Kidney epithelial cell (primary cell): ENCODE data around the gene CA5B. TPM values are rescaled to one million over a fixed set of nuclear protein-coding genes. Genes with fewer than 3 reads are reported as not detected.
"Not testable (repeated sequence)": the region's sequence is repeated elsewhere in the genome, so short reads cannot be mapped to it uniquely, and the experiment has no call there.

Source experiments
- DNase-seq: peaks from one replicate; pipeline ENCODE4 v3.0.0-alpha.2; 2010; ENCODE audit warnings: low read depth
- H3K27me3 ChIP-seq: 2 replicates; pipeline ENCODE4 v1.6.0; 2011; ENCODE audit warnings: low read length; ENCODE audit not compliant: control insufficient read depth, insufficient read depth
- H3K36me3 ChIP-seq: 2 replicates; pipeline ENCODE4 v1.5.1; 2011; ENCODE audit warnings: low read length; ENCODE audit not compliant: control insufficient read depth, insufficient read depth
- H3K4me3 ChIP-seq: 2 replicates; pipeline ENCODE4 v1.5.1; 2011; ENCODE audit warnings: low read depth, mild to moderate bottlenecking, control low read depth, low read length
- CTCF ChIP-seq: IDR thresholded peaks from 2 replicates; pipeline ENCODE4 v1.5.1; 2011; ENCODE audit warnings: mild to moderate bottlenecking, moderate library complexity, low read length, control low read depth, inconsistent platforms; ENCODE audit not compliant: insufficient read depth, poor library complexity, severe bottlenecking
- total RNA-seq: library from RNA; depleted of rRNA; stranded (reverse); fragments of >200 nt; gene quantifications from 2 replicates; pipeline ENCODE4 v1.2.3, GENCODE V29; 2015

CA5B gene
- total RNA-seq, 1 donor from 2014 or later, result 6.1 TPM

- no peak for TF ChIP-seq CTCF
- Histone ChIP-seq H3K4me3 (no peak overlapping the region), H3K27me3 (no peaks in the 10 kb centered on the region), H3K36me3 (no peaks in the 10 kb centered on the region)
- DNase-seq, result no peak
These were observed 78.4 kb downstream of the CA5B start for GRCh38 chrX:15816438-15816809.

GRCh38 chrX:15816886-15817285 is 78.8 kb downstream of the CA5B start:
- Histone ChIP-seq H3K27me3 (no peaks in the 10 kb centered on the region), H3K36me3 (no peaks in the 10 kb centered on the region), H3K4me3 (no peak overlapping the region)
- DNase-seq, result no peak
- no peak for TF ChIP-seq CTCF

- Histone ChIP-seq H3K27me3 (no peaks in the 10 kb centered on the region), H3K4me3 (no peak overlapping the region), H3K36me3 (no peaks in the 10 kb centered on the region)
- no peak for TF ChIP-seq CTCF
- DNase-seq, result no peak
These were observed 82.3 kb downstream of the CA5B start for GRCh38 chrX:15820106-15821073.

GRCh38 chrX:15822922-15823321 is 84.9 kb downstream of the CA5B start:
- TF ChIP-seq CTCF, result no peak
- DNase-seq, result no peak
- Histone ChIP-seq H3K36me3 (no peaks in the 10 kb centered on the region), H3K27me3 (no peaks in the 10 kb centered on the region), H3K4me3 (no peak overlapping the region)

GRCh38 chrX:15825936-15826335 is 87.9 kb downstream of the CA5B start:
- H3K36me3 ChIP-seq, result no peaks in the 10 kb centered on the region
- H3K27me3 ChIP-seq, result no peaks in the 10 kb centered on the region
- H3K4me3 ChIP-seq, result no peak overlapping the region
- no peak for TF ChIP-seq CTCF
- no peak for DNase-seq

- no peak for TF ChIP-seq CTCF
- Histone ChIP-seq H3K27me3 (no peaks in the 10 kb centered on the region), H3K36me3 (no peaks in the 10 kb centered on the region), H3K4me3 (no peak overlapping the region)
- no peak for DNase-seq
These were observed 91.1 kb downstream of the CA5B start for GRCh38 chrX:15829217-15829616.

GRCh38 chrX:15831347-15831746 is 93.3 kb downstream of the CA5B start:
- not testable (repeated sequence) for H3K27me3 ChIP-seq, DNase-seq, H3K36me3 ChIP-seq, H3K4me3 ChIP-seq
